Measurements from ENCODE around the gene ZBTB16. TPM values are rescaled to one million over a fixed set of nuclear protein-coding genes. Genes with fewer than 3 reads are reported as not detected.
A peak's percentile ranks its signal among the peaks of the same experiment; 100 is the strongest.

ZBTB16 gene
- total RNA-seq, 4 donors from 2014 or later, result 10.4 to 137 (median 18.8) TPM

GRCh38 chr11:114138411-114138810 lies 78.9 kb downstream of the ZBTB16 start:
- Histone ChIP-seq H3K27ac (peak overlapping the region in 3 of 4 donors; percentile 79 to 99 (median 96)), H3K27me3 (no peaks in the 10 kb centered on the region), H3K4me1 (peaks cover 32 to 100% (median 71%) of the 10 kb centered on the region in 3 donors), H3K9me3 (no peaks in the 10 kb centered on the region), H3K4me3 (no peak overlapping the region), H3K36me3 (peaks cover 0 to 32% (median 0%) of the 10 kb centered on the region in 3 donors)
- TF ChIP-seq POLR2A (IDR thresholded peaks at IDR 0.05) (no peak), CTCF (IDR thresholded peaks at IDR 0.05) (no peak)
- DNase-seq, result no peak
- 85 to 98% methylated on average over 4 of the region's 4 CpGs for WGBS, 2 donors
- intact Hi-C loops (cut with DNase I), result no loop called here

GRCh38 chr11:114140826-114141225 lies 81.3 kb downstream of the ZBTB16 start:
- H3K27ac ChIP-seq, result peak overlapping the region in 3 of 4 donors; percentile 79 to 99 (median 96)
- WGBS, 2 donors, result 72 to 98% methylated on average over 11 to 13 of the region's 13 CpGs
- TF ChIP-seq POLR2A (IDR thresholded peaks at IDR 0.05) (no peak), CTCF (IDR thresholded peaks at IDR 0.05) (no peak)
- no peaks in the 10 kb centered on the region for H3K27me3 ChIP-seq
- H3K9me3 ChIP-seq, result no peaks in the 10 kb centered on the region
- intact Hi-C loops (cut with DNase I), result no loop called here
- peaks cover 0 to 35% (median 0%) of the 10 kb centered on the region in 3 donors for H3K36me3 ChIP-seq
- peaks cover 27 to 98% (median 74%) of the 10 kb centered on the region in 3 donors for H3K4me1 ChIP-seq
- DNase-seq, result no peak
- no peak overlapping the region for H3K4me3 ChIP-seq

GRCh38 chr11:114141863-114142580 lies 82.5 kb downstream of the ZBTB16 start:
- TF ChIP-seq CTCF (IDR thresholded peaks at IDR 0.05) (no peak), POLR2A (IDR thresholded peaks at IDR 0.05) (no peak)
- Histone ChIP-seq H3K27me3 (no peaks in the 10 kb centered on the region), H3K4me3 (peak overlapping the region in 1 of 4 donors; percentile 7), H3K36me3 (peaks cover 0 to 35% (median 0%) of the 10 kb centered on the region in 3 donors), H3K4me1 (peaks cover 25 to 98% (median 68%) of the 10 kb centered on the region in 3 donors), H3K27ac (peak overlapping the region in 3 of 4 donors; percentile 79 to 99 (median 96)), H3K9me3 (no peaks in the 10 kb centered on the region)
- WGBS, 2 donors, result 78 to 81% methylated on average over 10 of the region's 10 CpGs
- no peak for DNase-seq
- intact Hi-C loops (cut with DNase I), result no loop called here

GRCh38 chr11:114142707-114143106 lies 83.2 kb downstream of the ZBTB16 start:
- no peaks in the 10 kb centered on the region for H3K9me3 ChIP-seq
- intact Hi-C loops (cut with DNase I), result no loop called here
- peaks cover 0 to 28% (median 0%) of the 10 kb centered on the region in 3 donors for H3K36me3 ChIP-seq
- no peak overlapping the region for H3K4me3 ChIP-seq
- 54 to 61% methylated on average over 6 of the region's 6 CpGs for WGBS, 2 donors
- DNase-seq, result no peak
- peaks cover 25 to 98% (median 66%) of the 10 kb centered on the region in 3 donors for H3K4me1 ChIP-seq
- H3K27ac ChIP-seq, result peak overlapping the region in 3 of 4 donors; percentile 79 to 99 (median 96)
- H3K27me3 ChIP-seq, result no peaks in the 10 kb centered on the region
- no peak for TF ChIP-seq POLR2A (IDR thresholded peaks at IDR 0.05)
- TF ChIP-seq CTCF (IDR thresholded peaks at IDR 0.05), result no peak

- H3K9me3 ChIP-seq, result no peaks in the 10 kb centered on the region
- no peak for TF ChIP-seq CTCF (IDR thresholded peaks at IDR 0.05)
- TF ChIP-seq POLR2A (IDR thresholded peaks at IDR 0.05), result no peak
- peaks cover 29 to 96% (median 55%) of the 10 kb centered on the region in 3 donors for H3K4me1 ChIP-seq
- H3K4me3 ChIP-seq, result no peak overlapping the region
- no peaks in the 10 kb centered on the region for H3K27me3 ChIP-seq
- no peak for DNase-seq
- peak overlapping the region in 3 of 4 donors; percentile 61 to 99 (median 96) for H3K27ac ChIP-seq
- H3K36me3 ChIP-seq, result peaks cover 0 to 24% (median 0%) of the 10 kb centered on the region in 3 donors
- intact Hi-C loops (cut with DNase I), result no loop called here
- 78 to 93% methylated on average over 2 of the region's 2 CpGs for WGBS, 2 donors
Observed at GRCh38 chr11:114145166-114145775, 85.8 kb downstream of the ZBTB16 start.

Data from esophagus squamous epithelium (tissue), 5 donors.